DND-41 (cell line): ENCODE data around the gene CFAP221.

Experiments used
- ATAC-seq: fragments of 200-7000 bp; cut with Tn5 transposase; 3 replicates; pipeline ENCODE4 v1.9.1; 2021; ENCODE audit warnings: low read depth; ENCODE audit not compliant: insufficient read depth
- DNase-seq: peaks from one replicate; pipeline ENCODE4 v3.0.0-alpha.2; 2020
- H2AFZ ChIP-seq: 2 replicates; pipeline ENCODE4 v1.6.0; 2012; ENCODE audit warnings: low read depth, low read length
- H3K27ac ChIP-seq: 2 replicates; pipeline ENCODE4 v1.5.1; 2012; ENCODE audit warnings: low read length, inconsistent platforms
- H3K27me3 ChIP-seq: fragments of 200-600 bp; sonication (generic); 2 replicates; pipeline ENCODE4 v1.6.0; 2012; ENCODE audit warnings: low read length, mild to moderate bottlenecking, inconsistent platforms; ENCODE audit not compliant: insufficient read depth, poor library complexity
- H3K36me3 ChIP-seq: 2 replicates; pipeline ENCODE4 v1.5.1; 2012; ENCODE audit warnings: low read length, inconsistent platforms; ENCODE audit not compliant: insufficient read depth
- H3K4me1 ChIP-seq: 2 replicates; pipeline ENCODE4 v1.5.1; 2012; ENCODE audit warnings: mild to moderate bottlenecking, low read length; ENCODE audit not compliant: insufficient read depth
- H3K4me2 ChIP-seq: 2 replicates; pipeline ENCODE4 v1.6.0; 2012; ENCODE audit warnings: mild to moderate bottlenecking, moderate library complexity, low read length, inconsistent platforms; ENCODE audit not compliant: insufficient read depth
- H3K4me3 ChIP-seq, 2 experiments: fragments of 200-600 bp in 1 of 2; shearing (Covaris generic) in 1 of 2; 2 replicates each; pipeline ENCODE4 v1.5.1; 2012 to 2016; ENCODE audit warnings: inconsistent platforms in 2 of 2, low read length in 2 of 2, mild to moderate bottlenecking in 2 of 2, low read depth in 1 of 2, moderate library complexity in 1 of 2
- H3K79me2 ChIP-seq: 2 replicates; pipeline ENCODE4 v1.6.0; 2012; ENCODE audit warnings: low read length, inconsistent platforms; ENCODE audit not compliant: insufficient read depth
- H3K9ac ChIP-seq: 2 replicates; pipeline ENCODE4 v1.6.0; 2012; ENCODE audit warnings: low read depth, mild to moderate bottlenecking, inconsistent platforms, low read length, moderate library complexity
- H3K9me3 ChIP-seq: 2 replicates; pipeline ENCODE4 v1.5.1; 2012; ENCODE audit warnings: low read length, moderate library complexity, mild to moderate bottlenecking, inconsistent platforms; ENCODE audit not compliant: insufficient read depth, severe bottlenecking
- H4K20me1 ChIP-seq: 2 replicates; pipeline ENCODE4 v1.6.0; 2012; ENCODE audit warnings: low read length; ENCODE audit not compliant: insufficient read depth
- EZH2 ChIP-seq: IDR thresholded peaks from 3 replicates; pipeline ENCODE4 v1.6.1; 2012; ENCODE audit warnings: borderline replicate concordance, low read depth, mild to moderate bottlenecking, moderate library complexity, low read length, inconsistent platforms; ENCODE audit not compliant: severe bottlenecking
- TF ChIP-seq, protein P1 (sequence below): IDR thresholded peaks from 2 replicates; pipeline ENCODE4 v1.5.1; 2012; ENCODE audit warnings: borderline replicate concordance, low read length, moderate library complexity, mild to moderate bottlenecking; ENCODE audit not compliant: poor library complexity, severe bottlenecking; ENCODE audit errors: extremely low read depth

Gene CFAP221

DNA sequence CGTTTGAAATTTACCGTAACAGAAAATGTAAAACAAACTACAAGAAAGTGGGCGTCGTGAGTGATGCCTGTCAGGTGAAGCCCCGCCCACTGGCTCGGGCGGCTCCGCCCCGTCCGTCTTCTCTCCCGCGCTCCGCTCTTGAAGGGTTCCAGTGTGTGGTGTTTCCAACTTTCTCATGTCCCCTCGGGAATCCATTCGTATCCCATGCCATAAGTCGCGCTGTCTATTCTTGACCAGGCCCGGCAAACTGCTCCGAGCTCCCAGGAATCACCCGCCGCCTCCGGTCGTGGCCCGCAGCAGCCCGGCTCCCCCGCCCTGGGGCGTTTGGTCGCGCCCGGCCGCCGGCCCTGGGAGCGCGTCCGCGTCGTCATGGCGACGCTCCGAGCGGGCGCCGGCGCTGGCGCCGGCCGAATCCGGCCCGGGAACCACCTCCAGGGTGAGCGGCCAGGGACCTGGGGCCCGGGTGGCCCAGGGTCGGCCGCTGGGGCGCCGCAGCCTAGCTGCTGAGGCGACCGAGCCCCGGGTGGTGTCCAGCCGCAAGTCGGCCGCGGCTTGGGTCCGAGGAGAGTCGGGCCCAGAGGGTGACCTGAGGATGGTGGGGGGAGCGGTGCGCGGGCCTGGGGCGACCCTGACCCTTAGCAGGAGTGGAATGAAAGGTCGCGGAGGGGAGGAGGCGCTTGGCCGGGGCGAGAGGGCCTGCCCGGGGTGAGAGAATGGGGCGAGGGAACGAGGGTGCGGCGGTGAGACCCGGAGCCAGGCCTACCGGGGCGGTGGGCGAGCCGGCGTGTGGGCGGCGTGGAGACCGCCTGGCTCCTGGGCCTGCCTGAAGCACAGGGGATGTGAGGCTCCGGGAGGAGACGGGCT, at the start of gene CFAP221:
TSS of gene CFAP221 (plus strand) at position 375 of the 864 bp plus-strand sequence. CDS start 1,683 bp downstream, outside the sequence.
- H3K27me3 ChIP-seq = peaks cover 5% of the 10 kb centered on the region
- H3K79me2 ChIP-seq = no peaks in the 10 kb centered on the region
- DNase-seq (no peak), ATAC-seq (no peak)
- no peaks in the 10 kb centered on the region for H3K4me1 ChIP-seq
- no peak within 1 kb of the TSS for H3K4me2 ChIP-seq
- H3K36me3 ChIP-seq = no peaks in the 10 kb centered on the region
- TF ChIP-seq EZH2 = no peak
- TF ChIP-seq, protein P1, sequence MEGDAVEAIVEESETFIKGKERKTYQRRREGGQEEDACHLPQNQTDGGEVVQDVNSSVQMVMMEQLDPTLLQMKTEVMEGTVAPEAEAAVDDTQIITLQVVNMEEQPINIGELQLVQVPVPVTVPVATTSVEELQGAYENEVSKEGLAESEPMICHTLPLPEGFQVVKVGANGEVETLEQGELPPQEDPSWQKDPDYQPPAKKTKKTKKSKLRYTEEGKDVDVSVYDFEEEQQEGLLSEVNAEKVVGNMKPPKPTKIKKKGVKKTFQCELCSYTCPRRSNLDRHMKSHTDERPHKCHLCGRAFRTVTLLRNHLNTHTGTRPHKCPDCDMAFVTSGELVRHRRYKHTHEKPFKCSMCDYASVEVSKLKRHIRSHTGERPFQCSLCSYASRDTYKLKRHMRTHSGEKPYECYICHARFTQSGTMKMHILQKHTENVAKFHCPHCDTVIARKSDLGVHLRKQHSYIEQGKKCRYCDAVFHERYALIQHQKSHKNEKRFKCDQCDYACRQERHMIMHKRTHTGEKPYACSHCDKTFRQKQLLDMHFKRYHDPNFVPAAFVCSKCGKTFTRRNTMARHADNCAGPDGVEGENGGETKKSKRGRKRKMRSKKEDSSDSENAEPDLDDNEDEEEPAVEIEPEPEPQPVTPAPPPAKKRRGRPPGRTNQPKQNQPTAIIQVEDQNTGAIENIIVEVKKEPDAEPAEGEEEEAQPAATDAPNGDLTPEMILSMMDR = no peak
- no peaks in the 10 kb centered on the region for H3K9me3 ChIP-seq
- H3K9ac ChIP-seq = no peak within 1 kb of the TSS
- H3K4me3 ChIP-seq = no peak within 1 kb of the TSS
- no peak within 1 kb of the TSS for H2AFZ ChIP-seq
- H3K27ac ChIP-seq = no peak within 1 kb of the TSS
- H4K20me1 ChIP-seq = no peaks in the 10 kb centered on the region

DNA sequence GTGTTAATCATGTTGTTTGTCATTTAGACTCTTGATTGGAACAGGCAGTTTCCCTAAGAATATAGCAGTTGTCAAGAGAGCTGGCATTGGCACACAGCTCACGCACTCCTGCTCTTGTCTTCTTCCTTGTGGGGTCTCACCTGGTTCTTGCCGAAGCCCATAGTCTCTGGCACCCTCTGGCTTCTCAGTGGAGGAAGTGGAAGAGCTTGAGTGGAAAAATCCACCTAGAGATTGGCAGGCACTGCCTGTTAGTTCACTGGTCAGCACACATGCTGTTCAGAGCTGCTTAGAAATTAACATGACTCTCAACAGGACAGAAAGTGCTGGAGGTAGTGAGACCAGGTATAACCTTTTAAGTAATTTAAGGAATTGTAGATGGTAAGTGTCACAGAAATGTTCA, 48.3 kb upstream of the CFAP221 start:
- Histone ChIP-seq H3K4me1 (no peaks in the 10 kb centered on the region), H3K27ac (no peak overlapping the region), H3K4me3 (no peak overlapping the region), H3K4me2 (no peak overlapping the region), H4K20me1 (no peaks in the 10 kb centered on the region), H3K27me3 (no peaks in the 10 kb centered on the region), H3K79me2 (no peaks in the 10 kb centered on the region), H3K9me3 (peaks cover 7% of the 10 kb centered on the region), H3K9ac (no peak overlapping the region), H2AFZ (no peak overlapping the region), H3K36me3 (no peaks in the 10 kb centered on the region)
- DNase-seq = no peak
- TF ChIP-seq, protein P1 = no peak
- TF ChIP-seq EZH2 = no peak
- ATAC-seq = no peak

DNA sequence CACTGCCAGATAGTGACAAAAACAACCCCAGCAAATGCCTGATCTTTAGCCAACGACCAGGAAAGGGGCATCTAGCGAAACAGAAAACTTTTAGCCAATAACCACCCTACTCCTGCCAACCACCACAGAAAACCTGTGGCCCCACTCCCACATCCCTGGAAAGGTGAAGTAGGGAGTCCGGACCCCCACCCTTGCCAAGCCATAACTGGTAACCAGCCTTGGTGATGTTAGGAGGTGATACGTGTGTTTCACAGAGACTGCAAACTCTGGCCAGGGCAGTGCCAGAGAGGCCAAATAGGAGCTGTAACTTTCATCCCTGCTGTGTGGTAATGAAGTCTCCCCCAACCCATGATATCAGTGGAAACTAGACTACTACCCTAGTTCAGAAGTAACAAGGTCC, 47.6 kb upstream of the CFAP221 start:
- Histone ChIP-seq H2AFZ (no peak overlapping the region), H3K4me2 (no peak overlapping the region), H3K4me1 (no peaks in the 10 kb centered on the region), H3K9ac (no peak overlapping the region), H4K20me1 (no peaks in the 10 kb centered on the region), H3K79me2 (no peaks in the 10 kb centered on the region), H3K27me3 (no peaks in the 10 kb centered on the region), H3K36me3 (no peaks in the 10 kb centered on the region), H3K9me3 (peaks cover 7% of the 10 kb centered on the region), H3K4me3 (no peak overlapping the region), H3K27ac (no peak overlapping the region)
- TF ChIP-seq, protein P1 = no peak
- TF ChIP-seq EZH2 = no peak
- ATAC-seq (no peak), DNase-seq (no peak)
